ENCODE data around the gene CRYBG1.

The CRYBG1 gene

GRCh38 chr6:106387875-106388274 lies 27.4 kb downstream of the CRYBG1 start:
- TF ChIP-seq USF1 (IDR thresholded peaks at IDR 0.05): no peak
- TF ChIP-seq CEBPB (IDR thresholded peaks at IDR 0.05): no peak
- no peak for TF ChIP-seq RAD21 (IDR thresholded peaks at IDR 0.05; ENCODE audit: low read depth)
- no peak for TF ChIP-seq TCF12 (IDR thresholded peaks at IDR 0.05; ENCODE audit: low read depth)
- TF ChIP-seq FOXM1 (IDR thresholded peaks at IDR 0.05; ENCODE audit: borderline replicate concordance, low read depth): no peak

GRCh38 chr6:106390088-106390487 lies 29.6 kb downstream of the CRYBG1 start:
- TF ChIP-seq CEBPB (IDR thresholded peaks at IDR 0.05) (no peak), EP300 (IDR thresholded peaks at IDR 0.05; ENCODE audit: borderline replicate concordance) (no peak), FOXM1 (IDR thresholded peaks at IDR 0.05; ENCODE audit: borderline replicate concordance, low read depth) (no peak), NFIC (IDR thresholded peaks at IDR 0.05) (no peak), RAD21 (IDR thresholded peaks at IDR 0.05; ENCODE audit: low read depth) (no peak), TEAD4 (IDR thresholded peaks at IDR 0.05) (no peak), USF1 (IDR thresholded peaks at IDR 0.05) (no peak), MAX (IDR thresholded peaks at IDR 0.05) (no peak), CREB1 (IDR thresholded peaks at IDR 0.05; ENCODE audit: low read depth) (no peak), YY1 (IDR thresholded peaks at IDR 0.05; ENCODE audit: low read depth) (no peak), ZBTB7A (IDR thresholded peaks at IDR 0.05; ENCODE audit: low read depth) (no peak), TCF12 (IDR thresholded peaks at IDR 0.05; ENCODE audit: low read depth) (no peak), REST (IDR thresholded peaks at IDR 0.05; ENCODE audit: low read depth) (no peak), TAF1 (IDR thresholded peaks at IDR 0.05; ENCODE audit: low read depth) (no peak)

- TF ChIP-seq TEAD4 (IDR thresholded peaks at IDR 0.05): no peak
- TF ChIP-seq FOXM1 (IDR thresholded peaks at IDR 0.05; ENCODE audit: borderline replicate concordance, low read depth): no peak
- TF ChIP-seq YY1 (IDR thresholded peaks at IDR 0.05; ENCODE audit: low read depth): no peak
Observed at GRCh38 chr6:106396426-106397220, 36.1 kb downstream of the CRYBG1 start.

GRCh38 chr6:106397431-106397830 lies 36.9 kb downstream of the CRYBG1 start:
- no peak for TF ChIP-seq TEAD4 (IDR thresholded peaks at IDR 0.05)
- no peak for TF ChIP-seq USF1 (IDR thresholded peaks at IDR 0.05)
- TF ChIP-seq REST (IDR thresholded peaks at IDR 0.05; ENCODE audit: low read depth): no peak
- no peak for TF ChIP-seq FOXM1 (IDR thresholded peaks at IDR 0.05; ENCODE audit: borderline replicate concordance, low read depth)
- TF ChIP-seq MAX (IDR thresholded peaks at IDR 0.05): no peak
- no peak for TF ChIP-seq TCF12 (IDR thresholded peaks at IDR 0.05; ENCODE audit: low read depth)
- TF ChIP-seq EP300 (IDR thresholded peaks at IDR 0.05; ENCODE audit: borderline replicate concordance): no peak
- no peak for TF ChIP-seq NFIC (IDR thresholded peaks at IDR 0.05)
- no peak for TF ChIP-seq CREB1 (IDR thresholded peaks at IDR 0.05; ENCODE audit: low read depth)
- TF ChIP-seq CEBPB (IDR thresholded peaks at IDR 0.05): no peak
- no peak for TF ChIP-seq EGR1 (IDR thresholded peaks at IDR 0.05)
- no peak for TF ChIP-seq TAF1 (IDR thresholded peaks at IDR 0.05; ENCODE audit: low read depth)
- TF ChIP-seq YY1 (IDR thresholded peaks at IDR 0.05; ENCODE audit: low read depth): no peak

- TF ChIP-seq REST (IDR thresholded peaks at IDR 0.05; ENCODE audit: low read depth) (no peak), TEAD4 (IDR thresholded peaks at IDR 0.05) (no peak), ZBTB7A (IDR thresholded peaks at IDR 0.05; ENCODE audit: low read depth) (no peak), USF1 (IDR thresholded peaks at IDR 0.05) (no peak), EP300 (IDR thresholded peaks at IDR 0.05; ENCODE audit: borderline replicate concordance) (no peak), TAF1 (IDR thresholded peaks at IDR 0.05; ENCODE audit: low read depth) (no peak), EGR1 (IDR thresholded peaks at IDR 0.05) (no peak), CREB1 (IDR thresholded peaks at IDR 0.05; ENCODE audit: low read depth) (no peak)
Observed at GRCh38 chr6:106398621-106399020, 38.1 kb downstream of the CRYBG1 start.

Data from Ishikawa (cell line).